ENCODE results near the gene SETBP1.
A peak's percentile ranks its signal among the peaks of the same experiment; 100 is the strongest.

The SETBP1 gene

DNA sequence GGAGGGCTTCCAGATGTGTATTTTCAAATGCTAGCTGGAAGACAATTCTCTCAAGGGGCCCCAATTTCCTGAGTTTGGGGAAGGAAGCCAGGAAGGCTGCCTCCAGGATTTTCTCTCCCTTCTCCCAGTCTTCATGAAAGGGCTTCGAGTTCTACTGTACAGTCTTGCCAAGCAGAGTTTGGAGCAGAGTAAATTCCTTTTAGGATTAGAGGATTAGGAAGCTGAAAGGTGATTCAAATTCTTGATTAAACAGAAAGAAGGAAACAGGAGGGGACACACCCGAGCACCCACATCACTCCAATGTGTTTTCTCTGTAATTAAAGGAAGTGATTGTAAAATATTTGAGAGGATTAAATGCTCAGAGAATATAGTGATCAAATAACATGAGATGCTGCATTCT, 217.8 kb downstream of the SETBP1 start:
- DNase-seq (ENCODE audit: low read depth) = no peak
- TF ChIP-seq, protein P1, sequence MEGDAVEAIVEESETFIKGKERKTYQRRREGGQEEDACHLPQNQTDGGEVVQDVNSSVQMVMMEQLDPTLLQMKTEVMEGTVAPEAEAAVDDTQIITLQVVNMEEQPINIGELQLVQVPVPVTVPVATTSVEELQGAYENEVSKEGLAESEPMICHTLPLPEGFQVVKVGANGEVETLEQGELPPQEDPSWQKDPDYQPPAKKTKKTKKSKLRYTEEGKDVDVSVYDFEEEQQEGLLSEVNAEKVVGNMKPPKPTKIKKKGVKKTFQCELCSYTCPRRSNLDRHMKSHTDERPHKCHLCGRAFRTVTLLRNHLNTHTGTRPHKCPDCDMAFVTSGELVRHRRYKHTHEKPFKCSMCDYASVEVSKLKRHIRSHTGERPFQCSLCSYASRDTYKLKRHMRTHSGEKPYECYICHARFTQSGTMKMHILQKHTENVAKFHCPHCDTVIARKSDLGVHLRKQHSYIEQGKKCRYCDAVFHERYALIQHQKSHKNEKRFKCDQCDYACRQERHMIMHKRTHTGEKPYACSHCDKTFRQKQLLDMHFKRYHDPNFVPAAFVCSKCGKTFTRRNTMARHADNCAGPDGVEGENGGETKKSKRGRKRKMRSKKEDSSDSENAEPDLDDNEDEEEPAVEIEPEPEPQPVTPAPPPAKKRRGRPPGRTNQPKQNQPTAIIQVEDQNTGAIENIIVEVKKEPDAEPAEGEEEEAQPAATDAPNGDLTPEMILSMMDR (IDR thresholded peaks at IDR 0.05; ENCODE audit: low read depth, low read length, missing control alignments) = no peak
- no peak overlapping the region for H3K4me3 ChIP-seq (ENCODE audit: low read depth, low read length)

DNA sequence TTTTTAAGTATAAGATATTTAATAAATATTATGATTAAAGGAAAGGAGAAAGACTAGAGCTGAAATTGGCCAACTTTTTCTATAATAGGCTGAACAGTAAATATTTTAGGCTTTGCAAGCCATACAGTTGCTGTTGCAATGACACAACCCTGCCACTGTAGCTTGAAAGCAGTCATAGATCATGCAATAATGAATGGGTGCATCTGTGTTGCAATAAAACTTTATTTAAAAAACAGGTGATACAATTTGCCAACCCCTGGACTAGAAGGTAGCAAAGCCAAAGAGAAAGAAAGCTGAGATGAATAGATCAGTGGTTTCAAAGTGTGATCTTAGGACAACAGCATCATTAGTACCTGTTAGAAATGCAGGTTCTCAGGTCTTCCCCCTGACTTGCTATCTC, 219.1 kb downstream of the SETBP1 start:
- no peak overlapping the region for H3K4me3 ChIP-seq (ENCODE audit: low read depth, low read length)
- TF ChIP-seq, protein P1 (IDR thresholded peaks at IDR 0.05; ENCODE audit: low read depth, low read length, missing control alignments) = peak; percentile 35
- no peak for DNase-seq (ENCODE audit: low read depth)

DNA sequence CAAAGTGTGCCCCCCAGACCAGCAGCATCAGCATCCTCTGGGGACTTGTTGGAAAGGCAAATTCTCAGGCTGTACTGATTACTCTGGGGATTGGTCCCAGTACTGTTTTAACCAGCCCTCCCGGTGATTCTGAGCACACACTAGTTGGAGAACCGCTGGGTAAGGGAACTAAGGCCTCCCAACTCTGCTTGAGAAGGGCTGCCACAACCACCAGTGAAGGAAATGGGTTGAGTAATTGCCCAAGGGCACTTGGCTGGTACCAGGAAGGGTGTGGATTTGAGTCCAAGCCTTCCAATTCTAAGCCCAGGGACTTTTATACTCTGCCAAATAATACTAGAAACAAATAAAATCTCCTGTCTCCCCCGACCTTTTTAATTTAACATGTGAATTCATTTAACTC, 219.9 kb downstream of the SETBP1 start:
- DNase-seq (ENCODE audit: low read depth) = no peak
- TF ChIP-seq, protein P1 (IDR thresholded peaks at IDR 0.05; ENCODE audit: low read depth, low read length, missing control alignments) = no peak
- H3K4me3 ChIP-seq (ENCODE audit: low read depth, low read length) = no peak overlapping the region

DNA sequence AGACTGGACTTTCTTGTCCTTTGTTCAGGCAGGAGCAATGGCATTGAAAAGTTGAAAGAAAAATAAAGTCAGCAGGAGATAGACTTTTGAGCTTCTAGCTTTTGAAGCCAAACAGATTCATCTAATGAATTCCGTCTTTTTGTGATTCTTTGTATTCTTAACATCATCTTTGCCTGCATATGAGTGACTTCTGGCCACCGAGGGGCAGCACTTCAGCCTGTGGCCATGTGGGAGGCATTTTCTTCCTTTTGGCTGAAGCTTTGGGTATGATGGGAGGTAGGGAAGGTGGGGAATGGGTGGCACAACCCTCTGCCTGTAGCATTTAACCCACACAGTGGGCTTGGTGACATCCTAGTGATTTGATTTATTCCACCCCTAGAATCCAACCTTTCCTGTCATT, 220.6 kb downstream of the SETBP1 start:
- H3K4me3 ChIP-seq (ENCODE audit: low read depth, low read length) = no peak overlapping the region
- no peak for DNase-seq (ENCODE audit: low read depth)
- TF ChIP-seq, protein P1 (IDR thresholded peaks at IDR 0.05; ENCODE audit: low read depth, low read length, missing control alignments) = no peak

DNA sequence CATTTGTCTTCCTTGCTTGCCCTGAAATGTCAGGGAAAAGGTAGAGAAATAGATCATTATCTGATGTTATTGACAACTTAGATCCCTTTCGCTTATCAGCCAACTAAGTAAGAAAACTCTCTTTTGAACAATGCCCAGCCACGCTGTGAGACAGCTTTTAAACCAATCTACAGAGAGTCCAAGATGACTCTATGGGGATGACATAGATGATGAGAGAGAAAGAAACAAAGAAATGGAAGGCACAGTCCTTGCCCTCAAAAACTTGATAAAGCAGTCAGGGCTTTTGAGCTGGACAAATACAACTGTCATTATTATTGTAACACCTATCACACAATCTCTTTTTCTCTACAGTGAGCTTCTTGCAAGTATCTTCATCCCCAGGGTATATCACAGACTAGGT, 222.6 kb downstream of the SETBP1 start:
- TF ChIP-seq, protein P1 (IDR thresholded peaks at IDR 0.05; ENCODE audit: low read depth, low read length, missing control alignments) = no peak
- DNase-seq (ENCODE audit: low read depth) = no peak
- H3K4me3 ChIP-seq (ENCODE audit: low read depth, low read length) = no peak overlapping the region

DNA sequence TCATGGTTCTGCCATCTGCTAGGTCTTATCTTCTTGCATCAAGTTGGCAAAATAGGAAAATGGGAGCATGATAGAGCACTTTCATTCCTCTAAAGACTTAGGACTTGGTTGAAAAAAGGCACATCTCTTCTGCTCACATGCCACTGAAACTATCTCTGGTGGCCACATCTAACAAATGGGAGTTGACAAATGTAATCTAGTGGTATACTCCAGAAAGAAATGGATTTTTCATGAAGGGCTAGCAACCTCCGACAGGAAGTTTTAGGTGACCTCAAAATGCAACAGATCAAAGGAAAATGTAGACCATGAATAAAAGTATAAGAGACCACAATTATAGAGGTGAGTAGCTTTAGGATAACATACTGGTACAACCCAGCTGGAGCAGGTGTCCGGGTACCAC, 224.1 kb downstream of the SETBP1 start:
- TF ChIP-seq, protein P1 (IDR thresholded peaks at IDR 0.05; ENCODE audit: low read depth, low read length, missing control alignments) = no peak
- no peak for DNase-seq (ENCODE audit: low read depth)
- H3K4me3 ChIP-seq (ENCODE audit: low read depth, low read length) = no peak overlapping the region

DNA sequence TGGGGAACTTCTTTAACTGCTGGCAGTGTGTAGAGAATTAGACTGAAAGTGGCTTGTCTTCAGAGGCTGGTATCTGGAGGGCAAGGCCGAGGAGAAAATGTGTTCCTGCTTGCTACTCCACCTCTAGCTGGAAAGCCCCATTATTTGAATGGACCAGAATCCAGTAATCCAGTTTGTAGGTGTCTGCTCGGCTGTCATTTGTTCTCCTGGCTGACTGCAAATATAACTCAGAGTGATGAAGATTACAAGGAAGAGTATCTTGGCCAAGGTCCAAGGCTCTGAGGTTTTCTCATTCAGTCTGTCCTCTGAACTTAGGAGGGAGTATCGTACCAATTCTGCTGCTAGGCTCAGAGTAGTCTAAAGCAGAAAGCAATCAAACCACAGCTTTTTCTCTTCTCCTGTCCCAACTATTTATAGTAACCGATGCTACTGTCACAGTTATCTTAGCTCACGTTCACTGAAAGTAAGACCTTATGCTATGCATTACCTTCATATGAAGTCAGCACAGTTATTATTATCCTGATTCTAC, 228.6 kb downstream of the SETBP1 start:
- peak; percentile 67 for DNase-seq (ENCODE audit: low read depth)
- no peak overlapping the region for H3K4me3 ChIP-seq (ENCODE audit: low read depth, low read length)
- TF ChIP-seq, protein P1 (IDR thresholded peaks at IDR 0.05; ENCODE audit: low read depth, low read length, missing control alignments) = no peak

Data from GM12864 (cell line).